GM12878 (cell line): ENCODE results near the gene CILP2. TPM values are rescaled to one million over a fixed set of nuclear protein-coding genes. Genes with fewer than 3 reads are reported as not detected.

ENCODE experiments used
- ATAC-seq: fragments of 200-7000 bp; cut with Tn5 transposase; 3 replicates; pipeline ENCODE4 v1.9.1; 2020; ENCODE audit warnings: mild to moderate bottlenecking, moderate library complexity
- BruUV-seq: library from RNA; stranded (reverse); fragments of 400-500 nt; replicated peaks from 2 replicates; lab custom pipeline; 2021; lab: Mats Ljungman, UMichigan
- CTCF ChIA-PET: fragments of 300-600 bp; sonication (Branson Sonifier 250); formaldehyde crosslinking; extraction: SDS; loops from one replicate; lab custom pipeline; 2021; ENCODE audit warnings: inconsistent platforms; lab: Yijun Ruan, JAX
- POLR2A ChIA-PET: fragments of 350-600 bp; formaldehyde crosslinking; extraction: SDS; loops from one replicate; lab custom pipeline; 2021; ENCODE audit warnings: inconsistent platforms; lab: Charles Lee
- RAD21 ChIA-PET: fragments of 300-600 bp; sonication (Branson Sonifier 250); formaldehyde crosslinking; loops from one replicate; lab custom pipeline; 2023; ENCODE audit warnings: antibody characterized with exemption; ENCODE audit not compliant: unreplicated experiment; lab: Charles Lee
- SMC1A ChIA-PET: fragments of 300-600 bp; sonication (Branson Sonifier 250); formaldehyde crosslinking; loops from one replicate; lab custom pipeline; 2023; ENCODE audit not compliant: unreplicated experiment, uncharacterized antibody; lab: Charles Lee
- DNase-seq: peaks from one replicate; pipeline ENCODE4 v3.0.0-alpha.2; 2011; ENCODE audit warnings: low read depth, low spot score
- FAIRE-seq: peaks from 3 replicates; lab custom pipeline; 2011; peaks lifted over from hg19 to GRCh38; lab: Jason Lieb, UNC
- H2AFZ ChIP-seq: 2 replicates; pipeline ENCODE4 v1.6.0; 2011; ENCODE audit warnings: low read depth, low read length, control low read depth; ENCODE audit not compliant: control insufficient read depth
- H3K27ac ChIP-seq: 2 replicates; pipeline ENCODE4 v1.5.1; 2011; ENCODE audit warnings: control low read depth; ENCODE audit not compliant: control insufficient read depth, insufficient read depth
- H3K27me3 ChIP-seq, 2 experiments: replicated peaks in 1 of 2; 2 replicates each; pipeline versions ENCODE4 v1.6.0 to v1.6.1; 2011; ENCODE audit warnings: low read length in 1 of 2; ENCODE audit not compliant: control insufficient read depth in 2 of 2, insufficient read depth in 2 of 2
- H3K36me3 ChIP-seq, 2 experiments: 2 replicates each; pipeline ENCODE4 v1.5.1; 2011; ENCODE audit warnings: low read length in 1 of 2; ENCODE audit not compliant: control insufficient read depth in 2 of 2, insufficient read depth in 2 of 2
- H3K4me1 ChIP-seq: 2 replicates; pipeline ENCODE4 v1.6.1; 2011; ENCODE audit warnings: mild to moderate bottlenecking, low read length, moderate library complexity, mixed read lengths; ENCODE audit not compliant: control insufficient read depth, insufficient read depth
- H3K4me2 ChIP-seq: 2 replicates; pipeline ENCODE4 v1.6.0; 2011; ENCODE audit warnings: control low read depth; ENCODE audit not compliant: control insufficient read depth, insufficient read depth
- H3K4me3 ChIP-seq: fragments of 200-600 bp; sonication (generic); 2 replicates; pipeline ENCODE4 v1.5.1; 2016
- H3K79me2 ChIP-seq: 2 replicates; pipeline ENCODE4 v1.6.0; 2011; ENCODE audit warnings: low read length; ENCODE audit not compliant: control insufficient read depth, insufficient read depth
- H3K9ac ChIP-seq: 2 replicates; pipeline ENCODE4 v1.8.0; 2011; ENCODE audit warnings: low read length, control low read depth, mixed read lengths; ENCODE audit not compliant: control insufficient read depth, insufficient read depth
- H3K9me3 ChIP-seq: replicated peaks from 3 replicates; pipeline ENCODE4 v1.5.1; 2011; ENCODE audit warnings: mild to moderate bottlenecking, low read length; ENCODE audit not compliant: control insufficient read depth, insufficient read depth
- H4K20me1 ChIP-seq: 2 replicates; pipeline ENCODE4 v1.6.0; 2011; ENCODE audit not compliant: control insufficient read depth, insufficient read depth
- CHD4 ChIP-seq: fragments of 200-600 bp; sonication (generic); IDR thresholded peaks from 2 replicates; pipeline ENCODE4 v1.6.1; 2016; ENCODE audit warnings: mild to moderate bottlenecking
- ELK1 ChIP-seq: IDR thresholded peaks from 2 replicates; pipeline ENCODE4 v1.6.1; 2012; ENCODE audit warnings: low read depth, low read length, improper control_type of control experiment
- GABPA ChIP-seq: IDR thresholded peaks from 2 replicates; pipeline ENCODE4 v1.6.1; 2014; ENCODE audit warnings: antibody characterized with exemption, low read depth, mild to moderate bottlenecking, inconsistent platforms
- PKNOX1 ChIP-seq: fragments of 450-650 bp; IDR thresholded peaks from 2 replicates; pipeline ENCODE4 v1.6.1; 2016; ENCODE audit warnings: mild to moderate bottlenecking
- POLR2AphosphoS2 ChIP-seq: IDR thresholded peaks from 2 replicates; pipeline ENCODE4 v1.6.1; 2011; ENCODE audit warnings: low read depth, mild to moderate bottlenecking, low read length, improper control_type of control experiment, moderate library complexity
- RB1 ChIP-seq: fragments of 450-650 bp; formaldehyde crosslinking; IDR thresholded peaks from 2 replicates; pipeline ENCODE4 v1.6.1; 2017; ENCODE audit warnings: mild to moderate bottlenecking, borderline replicate concordance
- USF1 ChIP-seq: IDR thresholded peaks from 2 replicates; pipeline ENCODE4 v1.6.1; 2011; ENCODE audit warnings: borderline replicate concordance, low read depth, mild to moderate bottlenecking, moderate library complexity, mixed read lengths, low read length; ENCODE audit not compliant: insufficient read depth; ENCODE audit errors: extremely low read length
- ZBTB33 ChIP-seq: fragments of 450-650 bp; IDR thresholded peaks from 2 replicates; pipeline ENCODE4 v1.6.1; 2017; ENCODE audit warnings: mild to moderate bottlenecking
- ZBTB4 ChIP-seq: fragments of 450-650 bp; formaldehyde crosslinking; IDR thresholded peaks from 2 replicates; pipeline ENCODE4 v1.4.0; 2022; ENCODE audit warnings: mild to moderate bottlenecking, moderate library complexity
- WGBS: methylation state at CpG from one replicate; pipeline ENCODE4 v1.1.6; 2016; ENCODE audit warnings: low lambda C conversion rate; ENCODE audit not compliant: insufficient replicate concordance, insufficient coverage; ENCODE audit errors: missing lambda C conversion rate; 5-methylcytosine and 5-hydroxymethylcytosine counted together
- in situ Hi-C: fragments of 300-500 bp; cut with MboI; formaldehyde crosslinking; loops from 9 replicates; pipeline ENCODE4 v1.14.3; 2018; ENCODE audit warnings: mixed read lengths
- intact Hi-C: fragments of 100-400 bp; cut with micrococcal nuclease; formaldehyde crosslinking; loops from one replicate; pipeline ENCODE4 v1.14.2; 2022; ENCODE audit not compliant: unreplicated experiment
- polyA plus RNA-seq, 11 experiments: library from polyadenylated mRNA; depleted of rRNA in 4 of 11; unstranded in 6 of 11; stranded (reverse) in 5 of 11; fragments of >200 nt; fragmentation: Nextera tagmentation in 4 of 11; fragmentation: Illumina TruSeq in 1 of 11; extraction: Ambion mirVana in 4 of 11; extraction: Trizol in 1 of 11; gene quantifications; 1 replicate in 1 of 11; 2 replicates in 10 of 11; pipeline versions ENCODE4 v1.2.1 to v1.2.3, GENCODE V29; 2011 to 2016; ENCODE audit warnings: inconsistent platforms in 2 of 11, missing spikeins in 2 of 11, low read depth in 1 of 11
- total RNA-seq, 4 experiments: library from RNA; depleted of rRNA in 3 of 4; stranded (reverse); fragments of >200 nt in 3 of 4; fragmentation: Illumina TruSeq in 1 of 4; extraction: Trizol in 1 of 4; gene quantifications; 2 replicates each; pipeline versions ENCODE4 v1.2.1 to v1.2.3, GENCODE V29; 2013 to 2021

The CILP2 gene
- total and polyA plus RNA-seq, 10 of the 15 experiments (the other 5 are each of a cell fraction or from before 2014, with no cell fraction given), result 0.05 to 0.08 (median 0.06) TPM; not detected in 6

- ChIA-PET POLR2A (interaction anchor here (0.6 to 1.0 kb wide), 2 partner anchors 10 to 13 kb away, joined by 4 to 5 read pairs; partner anchors contain the start of gene NDUFA13), SMC1A (no interaction called here), CTCF (no interaction called here), RAD21 (interaction anchor here (0.6 kb wide), 1 partner anchor 31 kb away, joined by 3 read pairs; no protein-coding TSS in a partner anchor)
- peaks cover 3 to 23% of the 10 kb centered on the region in 2 experiments; a peak in 3 of 4 replicates for H3K36me3 ChIP-seq
- peak overlapping the region; percentile 8; the same call in 1 of the 2 replicates for H3K9ac ChIP-seq
- 88% methylated on average over 23 of the region's 23 CpGs for WGBS
- H3K9me3 ChIP-seq, result peaks cover under 1% of the 10 kb centered on the region; the same call in 1 of the 3 replicates
- in situ Hi-C loops (loop anchor here (5.0 to 25.0 kb wide), 7 partner anchors 117 to 1512 kb away; partner anchors contain the start of genes GMIP, ZNF66 and ZNF737), intact Hi-C loops (no loop called here)
- H2AFZ ChIP-seq, result no peak overlapping the region
- no peak overlapping the region; the same call in 1 of the 2 replicates for H3K4me2 ChIP-seq
- no peak overlapping the region for H3K4me3 ChIP-seq
- TF ChIP-seq GABPA, result no peak
- TF ChIP-seq ZBTB4, result no peak
- TF ChIP-seq USF1, result no peak
- TF ChIP-seq POLR2AphosphoS2, result no peak
- peak; percentile 57; the same call in 1 of the 2 replicates for TF ChIP-seq PKNOX1
- no peak for TF ChIP-seq RB1
- TF ChIP-seq CHD4, result no peak
- TF ChIP-seq ELK1, result no peak
- peak; percentile 70 for TF ChIP-seq ZBTB33
- H4K20me1 ChIP-seq, result no peaks in the 10 kb centered on the region
- peaks cover 34% of the 10 kb centered on the region for H3K4me1 ChIP-seq
- DNase-seq (no peak), FAIRE-seq (no peak), ATAC-seq (peak; percentile 11)
- H3K79me2 ChIP-seq, result peaks cover 29% of the 10 kb centered on the region
- no TSS peak for BruUV-seq
- H3K27ac ChIP-seq, result peak overlapping the region; percentile 57
- no peaks in the 10 kb centered on the region for H3K27me3 ChIP-seq
Measured at GRCh38 chr19:19525611-19526380, 12.3 kb upstream of the CILP2 start.
